ENCODE measurements around the gene PLCL1.
A peak's percentile ranks its signal among the peaks of the same experiment; 100 is the strongest.
"Not testable (repeated sequence)": the region's sequence is repeated elsewhere in the genome, so short reads cannot be mapped to it uniquely, and the experiment has no call there.

Gene PLCL1

GRCh38 chr2:197809064-197809463 is 4.7 kb downstream of the PLCL1 start:
- DNase-seq: peak in 1 of 51 donors; percentile 9

DNA sequence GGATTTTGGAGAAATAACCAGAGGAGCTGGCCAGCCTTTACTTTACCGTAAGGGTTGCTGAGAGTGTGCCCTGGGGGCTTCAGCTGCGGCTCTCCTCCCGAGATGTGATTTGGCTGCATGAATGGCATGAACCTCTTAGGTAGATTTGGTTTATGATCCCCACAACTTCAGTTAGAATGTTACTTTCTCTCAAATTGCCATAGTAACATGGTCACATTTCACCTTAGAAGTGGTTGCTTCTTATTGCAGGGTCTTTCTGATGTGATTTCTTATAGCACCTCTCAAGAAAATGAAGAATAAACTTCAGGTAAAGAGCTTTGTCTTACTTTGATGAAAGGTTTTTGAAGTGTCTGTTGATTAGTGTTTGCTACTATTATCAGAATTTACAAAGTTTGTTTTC is 5.6 kb downstream of the PLCL1 start:
- DNase-seq: no peak

GRCh38 chr2:197810491-197810890 is 6.1 kb downstream of the PLCL1 start:
- no peak for DNase-seq

- DNase-seq: no peak
Measured at GRCh38 chr2:197813093-197813787, 8.8 kb downstream of the PLCL1 start.

DNA sequence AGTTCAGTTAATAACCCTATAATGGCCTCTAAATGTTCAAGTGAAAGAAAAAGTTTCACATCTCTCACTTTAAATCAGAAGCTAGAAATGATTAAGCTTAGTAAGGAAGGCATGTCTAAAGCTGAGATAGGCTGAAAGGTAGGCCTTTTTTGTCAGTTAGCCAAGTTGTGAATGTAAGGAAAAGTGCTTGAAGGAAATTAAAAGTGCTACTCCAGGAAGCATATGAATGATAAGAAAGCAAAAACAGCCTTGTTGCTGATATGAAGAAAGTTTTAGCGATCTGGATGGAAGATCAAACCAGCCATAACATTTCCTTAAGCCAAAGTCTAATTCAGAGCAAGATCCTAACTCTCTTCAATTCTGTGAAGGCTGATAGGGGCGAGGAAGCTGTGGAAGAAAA is 10.1 kb downstream of the PLCL1 start:
- no peak for DNase-seq

GRCh38 chr2:197821550-197822289 is 17.3 kb downstream of the PLCL1 start:
- no peak for DNase-seq

- DNase-seq: no peak
Measured at GRCh38 chr2:197822333-197822732, 17.9 kb downstream of the PLCL1 start.

DNA sequence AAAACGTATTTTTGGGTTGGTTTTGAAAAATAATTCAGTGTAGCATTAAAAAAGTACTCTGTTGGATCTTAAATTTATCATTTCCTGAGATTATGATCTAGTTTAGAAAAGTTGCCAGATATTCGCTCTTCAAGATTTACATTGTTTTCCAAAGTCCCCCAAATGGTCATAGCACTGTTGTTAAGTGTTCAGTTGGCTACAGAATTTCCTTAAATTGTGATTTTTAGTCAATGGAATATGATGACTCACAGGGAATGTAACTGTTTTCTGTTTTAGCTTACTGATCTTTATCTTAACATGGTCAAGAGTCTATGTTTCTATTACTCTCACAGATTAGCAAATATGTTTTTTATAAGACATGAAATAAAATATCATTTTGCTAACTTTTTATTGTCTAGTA is 23.2 kb downstream of the PLCL1 start:
- no peak for DNase-seq

- no peak for DNase-seq
Measured at GRCh38 chr2:197828464-197829135, 24.2 kb downstream of the PLCL1 start.

DNA sequence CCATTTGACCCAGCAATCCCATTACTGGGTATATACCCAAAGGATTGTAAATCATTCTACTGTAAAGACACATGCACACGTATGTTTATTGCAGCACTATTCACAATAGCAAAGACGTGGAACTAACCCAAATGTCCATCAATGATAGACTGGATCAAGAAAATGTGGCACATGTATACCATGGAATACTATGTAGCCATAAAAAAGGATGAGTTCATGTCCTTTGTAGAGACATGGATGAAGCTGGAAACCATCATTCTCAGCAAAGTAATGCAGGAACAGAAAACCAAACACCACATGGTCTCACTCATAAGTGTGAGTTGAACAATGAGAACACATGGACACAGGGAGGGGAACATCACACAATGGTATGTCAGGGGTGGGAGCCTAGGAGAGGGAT is 30.4 kb downstream of the PLCL1 start:
- not testable (repeated sequence) for DNase-seq

DNA sequence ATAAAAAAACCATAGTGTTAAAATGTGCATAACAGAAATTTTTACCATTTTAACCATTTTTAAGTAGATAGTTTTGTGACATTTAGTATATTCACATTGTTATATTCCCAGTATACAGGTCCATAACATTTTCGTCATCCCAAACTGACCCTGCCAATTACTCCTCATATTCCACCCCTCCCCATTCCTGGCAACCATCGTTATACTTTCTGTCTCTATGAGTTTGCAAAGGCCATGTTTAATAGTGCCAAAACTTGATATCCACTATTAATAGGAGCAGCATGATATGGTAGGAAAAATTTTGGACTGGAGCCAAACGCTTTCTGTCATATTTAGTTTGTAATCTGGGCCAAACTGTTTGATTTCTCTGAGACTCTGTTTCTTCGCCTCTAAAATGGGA is 30.9 kb downstream of the PLCL1 start:
- no peak for DNase-seq

GRCh38 chr2:197838036-197838435 is 33.6 kb downstream of the PLCL1 start:
- DNase-seq: peak in 1 of 51 donors; percentile 13

GRCh38 chr2:197838579-197838978 is 34.2 kb downstream of the PLCL1 start:
- DNase-seq: no peak

DNA sequence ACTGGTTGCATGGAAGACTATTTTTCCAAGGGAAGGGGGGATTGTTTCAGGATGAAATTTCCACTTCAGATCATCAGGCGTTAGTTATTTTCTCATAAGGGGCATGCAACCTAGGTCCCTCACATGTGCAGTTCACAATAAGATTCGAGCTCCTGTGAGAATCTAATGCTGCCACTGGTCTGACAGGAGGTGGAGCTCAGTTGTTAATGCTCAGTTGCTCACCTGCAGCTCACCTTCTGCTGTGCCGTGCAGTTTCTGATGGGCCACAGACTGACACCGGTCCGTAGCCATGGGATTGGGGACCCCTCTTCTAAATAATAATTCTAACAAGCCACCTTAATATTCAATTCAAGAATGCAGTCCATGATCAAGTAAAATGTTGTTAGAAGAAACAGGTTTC is 34.9 kb downstream of the PLCL1 start:
- DNase-seq: no peak

DNA sequence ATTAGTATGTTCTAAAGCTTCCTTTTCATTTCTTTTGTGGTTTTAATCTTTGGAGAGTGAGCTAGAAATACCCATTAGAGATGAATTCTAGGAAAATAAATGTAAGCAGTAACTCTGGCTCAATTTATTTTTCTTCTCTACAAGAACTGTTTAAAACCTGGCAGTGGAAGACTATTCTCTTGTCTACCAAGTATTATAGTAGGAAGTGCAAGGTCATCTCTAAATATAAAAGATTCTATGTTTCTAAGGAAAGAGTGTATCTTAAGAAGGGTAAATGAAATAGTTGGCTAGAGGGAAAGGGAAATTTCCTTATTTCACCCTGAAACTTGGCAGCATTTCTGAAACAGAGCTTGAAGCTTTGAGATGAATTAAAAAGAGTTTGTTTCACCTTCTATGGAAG is 35.5 kb downstream of the PLCL1 start:
- DNase-seq: no peak

GRCh38 chr2:197846128-197846527 is 41.7 kb downstream of the PLCL1 start:
- DNase-seq: no peak

DNA sequence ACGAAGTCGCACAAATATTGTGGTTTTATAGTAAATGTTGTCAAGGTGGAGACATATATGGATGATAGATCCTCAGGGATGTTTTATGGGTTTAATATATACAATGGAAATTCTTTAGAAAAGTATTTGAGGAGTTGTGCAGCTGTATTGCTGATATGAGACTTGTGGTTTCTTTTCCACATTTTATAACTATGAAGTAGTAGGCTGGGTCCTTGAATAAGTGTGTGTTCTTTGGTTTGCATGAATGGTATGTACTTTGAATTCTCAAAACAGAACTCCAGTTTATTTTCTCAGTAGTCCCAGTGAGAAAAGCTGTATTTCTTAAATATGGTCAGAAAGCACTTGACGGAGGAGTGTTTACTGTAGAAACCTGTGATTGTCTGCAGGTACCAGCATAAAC is 42.4 kb downstream of the PLCL1 start:
- no peak for DNase-seq

- DNase-seq: peak in 1 of 51 donors; percentile 48
Measured at GRCh38 chr2:197847651-197848401, 43.4 kb downstream of the PLCL1 start.

GRCh38 chr2:197848602-197849001 is 44.2 kb downstream of the PLCL1 start:
- DNase-seq: no peak

DNA sequence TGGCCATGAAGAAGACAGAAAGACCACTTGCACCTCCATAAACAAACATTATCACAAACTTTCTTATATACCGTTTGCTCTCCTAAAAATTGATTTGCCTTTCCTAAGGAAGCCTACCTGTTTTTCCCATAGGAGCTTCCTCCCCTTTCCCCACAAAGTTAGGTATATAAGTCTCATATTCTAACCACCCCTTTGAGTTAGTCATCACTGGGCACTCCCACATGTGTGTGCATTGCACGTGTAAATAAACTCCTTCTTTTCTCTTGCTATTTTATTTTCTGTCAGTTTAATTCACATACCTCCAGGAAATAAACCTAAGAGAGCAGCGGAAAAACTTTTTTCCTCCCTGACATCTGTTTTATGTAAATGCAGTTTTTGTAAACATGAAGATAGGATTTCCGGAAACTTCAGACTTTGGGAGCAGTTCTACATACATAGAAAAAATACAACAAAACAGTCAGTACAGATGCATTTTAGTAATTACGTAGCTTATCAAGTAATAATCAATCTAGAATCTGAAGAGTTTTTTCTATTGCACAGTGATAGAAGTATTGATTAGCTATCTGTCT is 46.6 kb downstream of the PLCL1 start:
- no peak for DNase-seq

GRCh38 chr2:197851451-197851850 is 47.1 kb downstream of the PLCL1 start:
- DNase-seq: no peak

GRCh38 chr2:197852108-197852507 is 47.7 kb downstream of the PLCL1 start:
- DNase-seq: peak in 41 of 51 donors; percentile 3 to 82 (median 35)
